GM10847 (cell line): Measurements from ENCODE around the gene RNF32.

Experiments
- POLR2A ChIP-seq: IDR thresholded peaks from 2 replicates; pipeline ENCODE4 v1.6.1; 2011; ENCODE audit not compliant: insufficient read length; ENCODE audit errors: extremely low read depth

The RNF32 gene

GRCh38 chr7:156677374-156678054 is 36.9 kb downstream of the RNF32 start:
- no peak for TF ChIP-seq POLR2A

DNA sequence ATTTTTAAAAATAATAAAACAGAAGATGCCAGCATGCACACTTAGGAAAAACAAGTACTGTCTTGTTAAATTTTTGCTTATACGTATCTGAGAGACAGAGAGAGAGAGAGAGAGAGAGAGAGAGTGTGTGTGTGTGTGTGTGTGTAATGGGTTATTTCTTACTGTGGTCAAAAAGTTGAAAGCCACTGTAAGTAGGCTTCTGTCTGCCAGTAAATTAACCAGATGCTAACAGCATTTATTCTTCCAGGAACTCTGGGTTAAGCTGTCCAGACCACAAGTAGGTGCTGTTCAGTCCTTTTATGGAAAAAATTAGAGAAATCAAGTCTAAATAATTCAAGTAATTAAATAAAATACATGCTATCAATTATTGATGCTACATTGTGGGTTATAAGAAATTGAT is 39.7 kb downstream of the RNF32 start:
- no peak for TF ChIP-seq POLR2A

DNA sequence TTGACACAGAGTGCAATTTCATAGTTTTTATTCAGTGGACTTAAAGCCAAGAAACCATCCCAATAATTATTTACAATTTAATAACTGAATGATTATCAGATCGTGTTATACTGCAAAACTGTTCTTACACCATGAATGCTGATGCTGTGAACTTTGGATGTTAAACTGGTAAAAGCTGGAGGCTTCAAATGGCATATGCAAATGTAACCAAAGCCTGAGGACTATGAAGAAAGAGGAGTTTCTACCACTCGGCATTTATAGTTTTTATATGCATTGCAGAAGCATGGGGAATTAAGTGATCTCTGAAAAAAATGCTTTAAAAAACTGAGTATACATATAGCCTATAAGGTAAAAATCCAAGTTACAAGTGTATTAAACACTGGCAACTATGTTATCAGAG is 42.4 kb downstream of the RNF32 start:
- TF ChIP-seq POLR2A = no peak

DNA sequence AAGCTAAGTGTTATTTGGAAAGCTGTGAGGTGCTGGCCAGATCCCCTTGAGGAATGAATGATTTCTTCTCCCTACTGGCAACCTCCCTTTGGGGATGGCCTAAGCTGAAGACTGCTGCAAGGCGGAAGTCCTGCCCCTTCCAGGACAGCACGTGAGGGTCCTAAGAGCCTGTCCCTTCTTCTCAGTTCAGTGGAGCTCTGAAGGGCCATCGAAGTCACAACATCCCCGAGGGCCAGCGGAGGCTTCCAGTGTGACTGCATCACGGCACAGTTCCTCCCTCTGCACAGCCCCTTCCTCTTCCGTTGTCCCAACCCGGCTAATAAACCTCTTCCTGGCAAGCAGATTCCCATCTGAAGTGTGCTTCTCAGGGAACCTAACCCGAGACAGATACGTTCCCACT is 43.7 kb downstream of the RNF32 start:
- TF ChIP-seq POLR2A = no peak

DNA sequence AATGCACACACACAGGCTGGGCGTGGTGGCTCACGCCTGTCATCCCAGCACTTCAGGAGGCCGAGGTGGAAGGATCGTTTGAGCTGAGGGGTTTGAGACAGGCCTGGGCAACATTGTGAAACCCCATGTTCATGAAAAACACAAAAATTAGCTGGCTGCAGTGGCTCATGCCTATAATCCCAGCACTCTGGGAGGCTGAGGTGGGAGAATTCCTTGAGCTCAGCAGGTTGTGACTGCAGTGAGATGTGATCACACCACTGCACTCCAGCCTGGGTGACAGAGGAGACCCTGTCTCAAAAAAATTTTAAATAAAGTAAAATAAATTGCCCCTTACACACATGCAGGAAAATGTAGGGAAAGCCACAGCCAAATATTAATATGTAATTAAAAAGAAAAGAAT is 44.1 kb downstream of the RNF32 start:
- TF ChIP-seq POLR2A = no peak

DNA sequence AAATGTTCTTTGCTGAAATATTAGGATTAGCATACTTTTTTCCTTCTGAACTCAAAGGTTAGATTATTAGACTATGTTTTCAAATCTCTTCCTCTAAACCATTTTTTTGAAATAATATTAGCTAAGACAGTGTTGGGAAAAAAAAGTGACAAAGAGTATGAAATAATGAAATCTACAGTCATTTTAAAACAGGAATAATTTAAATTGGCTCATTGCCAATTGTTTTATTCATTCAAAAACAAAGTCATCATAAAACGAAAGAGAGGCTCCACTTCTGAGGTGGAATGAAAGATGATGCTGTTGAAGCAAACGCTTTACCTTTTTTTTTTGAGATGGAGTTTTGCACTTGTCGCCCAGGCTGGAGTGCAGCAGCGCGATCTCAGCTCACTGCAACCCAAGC is 51.2 kb downstream of the RNF32 start:
- no peak for TF ChIP-seq POLR2A

DNA sequence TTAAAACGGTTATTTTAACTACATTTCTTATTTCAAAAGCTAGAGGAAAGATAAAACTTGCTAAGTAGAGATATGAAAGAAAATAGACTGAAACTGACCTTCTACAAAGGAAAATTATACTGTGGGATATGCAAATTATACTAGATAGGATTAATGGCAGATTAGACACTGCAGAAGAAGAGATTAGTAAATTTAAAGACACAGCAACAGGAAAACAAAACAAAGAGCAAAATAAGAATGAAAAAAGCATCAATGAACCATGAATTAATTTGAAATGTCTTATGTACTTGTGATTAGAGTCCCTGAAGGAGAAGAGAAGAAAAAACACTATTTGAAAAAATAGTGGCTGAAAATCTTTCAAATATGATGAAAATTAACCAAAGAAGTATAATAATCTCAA is 52.3 kb downstream of the RNF32 start:
- TF ChIP-seq POLR2A = no peak

- TF ChIP-seq POLR2A = no peak
Measured at GRCh38 chr7:156693627-156694026, 53.1 kb downstream of the RNF32 start.

- TF ChIP-seq POLR2A = no peak
Measured at GRCh38 chr7:156702399-156702798, 61.8 kb downstream of the RNF32 start.

- no peak for TF ChIP-seq POLR2A
Measured at GRCh38 chr7:156703209-156703608, 62.6 kb downstream of the RNF32 start.

GRCh38 chr7:156703773-156704482 is 63.4 kb downstream of the RNF32 start:
- no peak for TF ChIP-seq POLR2A

DNA sequence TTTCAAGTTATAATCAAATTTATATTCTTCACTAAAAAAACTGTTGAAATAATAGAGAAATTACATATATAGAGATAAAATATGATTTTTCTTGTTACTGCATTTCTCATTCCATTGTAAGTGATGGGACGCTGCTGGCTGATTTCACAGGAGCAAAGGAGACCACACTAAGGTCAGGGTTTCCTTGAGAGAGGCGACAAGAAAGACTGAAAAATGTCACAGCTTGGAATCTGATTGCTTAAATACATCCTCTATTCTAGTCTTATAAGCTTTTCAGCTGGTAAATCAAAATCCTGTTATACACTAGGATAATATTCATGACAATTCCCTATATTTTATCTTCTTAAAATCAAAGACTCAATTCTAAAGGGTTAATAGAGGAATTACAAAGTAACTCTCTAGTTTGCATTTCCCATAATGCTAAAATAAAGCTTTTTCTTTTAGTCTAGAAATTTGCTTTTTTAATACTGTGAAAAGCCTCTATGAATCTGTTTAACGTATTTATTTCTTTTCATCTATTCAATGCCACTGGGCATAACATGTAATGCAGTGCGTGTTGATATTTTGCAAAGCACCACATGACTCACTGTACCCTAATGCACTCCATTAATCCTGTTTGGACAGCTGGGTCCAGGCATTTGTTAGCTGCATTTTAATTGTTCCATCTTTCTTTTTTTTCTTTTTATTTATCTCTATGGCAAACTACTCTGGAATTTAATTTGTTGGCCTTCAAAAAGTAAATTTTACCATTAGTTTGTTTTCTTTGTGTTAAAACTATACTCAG is 81.7 kb downstream of the RNF32 start:
- no peak for TF ChIP-seq POLR2A

DNA sequence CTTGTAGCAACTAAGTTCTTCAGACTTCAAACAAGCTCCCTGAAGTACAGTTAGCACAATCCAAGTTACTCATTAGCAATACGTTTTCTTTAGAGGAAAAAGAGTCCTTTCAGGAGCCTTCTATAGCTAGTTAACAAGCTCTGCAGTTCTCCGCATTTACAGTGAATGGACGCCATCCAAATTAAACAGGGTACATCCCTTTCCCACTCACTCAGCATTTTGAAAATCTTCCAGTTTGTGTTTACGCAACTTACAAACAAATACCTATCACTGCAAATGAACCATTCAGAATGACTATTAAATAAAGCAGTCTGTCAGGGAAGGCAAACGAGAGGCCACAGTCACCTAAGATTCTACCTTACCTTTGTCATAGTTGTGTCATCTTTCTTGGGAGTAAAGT is 84.5 kb downstream of the RNF32 start:
- TF ChIP-seq POLR2A = no peak

DNA sequence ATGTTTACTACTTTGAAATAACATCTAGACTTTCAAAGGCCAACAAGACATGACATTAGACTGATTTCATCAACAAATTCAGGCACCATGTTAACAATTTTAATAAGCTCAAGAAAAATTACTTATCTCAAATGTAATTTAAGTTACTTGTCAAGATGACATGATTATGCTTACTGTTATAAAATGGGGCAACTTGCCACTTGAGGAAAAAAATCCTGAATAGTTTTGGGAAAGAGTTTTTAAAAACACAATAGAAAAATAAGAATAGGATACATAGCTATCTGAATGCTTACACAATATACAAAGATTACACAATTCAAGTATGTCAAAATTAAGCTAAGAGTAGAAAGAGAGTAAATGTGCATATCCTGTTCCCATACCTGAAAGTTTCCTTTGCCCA is 85.4 kb downstream of the RNF32 start:
- TF ChIP-seq POLR2A = no peak
